Stomach (tissue), 9 donors: ENCODE results near the gene CFAP92. TPM values are rescaled to one million over a fixed set of nuclear protein-coding genes. Genes with fewer than 3 reads are reported as not detected.

ENCODE experiments used
- DNase-seq, 2 donors: peaks; one replicate each; pipeline versions ENCODE4 v3.0.0 to v3.0.0-alpha.2; 2013 to 2019
- H3K27ac ChIP-seq, 5 donors: fragments of 200-600 bp in 4 of 5; sonication (generic) in 4 of 5; one replicate each; pipeline ENCODE4 v1.5.1; 2013 to 2019; ENCODE audit warnings: mild to moderate bottlenecking in 1 of 5, moderate library complexity in 1 of 5
- H3K27me3 ChIP-seq, 3 donors: fragments of 200-600 bp; sonication (generic); one replicate each; pipeline ENCODE4 v1.5.1; 2017 to 2019; ENCODE audit warnings: mixed run types in 1 of 3
- H3K36me3 ChIP-seq, 4 donors: fragments of 200-600 bp; sonication (generic); 1 replicate in 3 of 4; 2 replicates in 1 of 4; pipeline ENCODE4 v1.5.1; 2016 to 2019
- H3K4me1 ChIP-seq, 4 donors: fragments of 200-600 bp; sonication (generic); one replicate each; pipeline ENCODE4 v1.5.1; 2016 to 2019
- H3K4me3 ChIP-seq, 4 donors: fragments of 200-600 bp; sonication (generic) in 3 of 4; one replicate each; pipeline ENCODE4 v1.5.1; 2016 to 2019; ENCODE audit warnings: mild to moderate bottlenecking in 1 of 4
- H3K9me3 ChIP-seq, 4 donors: fragments of 200-600 bp; sonication (generic); one replicate each; pipeline ENCODE4 v1.5.1; 2016 to 2019
- CTCF ChIP-seq, 7 experiments: fragments of 450-650 bp in 4 of 7; fragments of 200-600 bp in 3 of 7; sonication (generic) in 3 of 7; IDR thresholded peaks; one replicate each; pipeline ENCODE4 v1.5.1; 2016 to 2019; ENCODE audit warnings: antibody characterized with exemption in 7 of 7, control low read depth in 2 of 7, mild to moderate bottlenecking in 1 of 7
- EP300 ChIP-seq: sonication (generic); formaldehyde crosslinking; IDR thresholded peaks from one replicate; pipeline ENCODE4 v1.6.1; 2017; ENCODE audit warnings: antibody characterized with exemption
- POLR2A ChIP-seq, 4 donors: fragments of 450-650 bp; IDR thresholded peaks; one replicate each; pipeline ENCODE4 v1.6.1; 2016; ENCODE audit warnings: antibody characterized with exemption in 4 of 4, control low read depth in 2 of 4, mild to moderate bottlenecking in 1 of 4, moderate library complexity in 1 of 4
- POLR2AphosphoS5 ChIP-seq, 3 donors: sonication (generic); formaldehyde crosslinking; IDR thresholded peaks; one replicate each; pipeline ENCODE4 v1.6.1; 2016; ENCODE audit warnings: antibody characterized with exemption in 3 of 3
- WGBS, 5 donors: extraction: QIAGEN DNeasy Blood & Tissue Kit in 3 of 5; methylation state at CpG; one replicate each; pipeline versions ENCODE4 v1.1.5 to v1.1.7; 2013 to 2018; 5-methylcytosine and 5-hydroxymethylcytosine counted together
- intact Hi-C: fragments of 100-400 bp; cut with DNase I; formaldehyde crosslinking; loops from one replicate; pipeline ENCODE4 v1.15.1; 2023; ENCODE audit warnings: low total_unique reads
- polyA plus RNA-seq, 3 donors: library from polyadenylated mRNA; stranded (reverse); fragments of 200-250 nt; gene quantifications; one replicate each; pipeline ENCODE4 v1.2.3, GENCODE V29; 2013
- total RNA-seq, 5 donors: library from RNA; depleted of rRNA; stranded (reverse); fragments of >200 nt; gene quantifications; one replicate each; pipeline versions ENCODE4 v1.1.0 to v1.2.3, GENCODE V29; 2014 to 2016
- donor health status: healthy with polysubstance abuse.
- donor health status: Bipolar disorder and iron deficiency.
- donor health status: healthy.

CFAP92 gene
- total and polyA plus RNA-seq, 8 donors, result 0.50 to 13.4 (median 2.3) TPM

- 84 to 92% (median 89%) methylated on average over 3 of the region's 3 CpGs for WGBS, 5 donors
- no peak overlapping the region for H3K27ac ChIP-seq
- no peak for DNase-seq
- TF ChIP-seq CTCF (IDR thresholded peaks at IDR 0.05), result no peak
- TF ChIP-seq POLR2A (IDR thresholded peaks at IDR 0.05), result no peak
- TF ChIP-seq POLR2AphosphoS5 (IDR thresholded peaks at IDR 0.05), result no peak
- no peak for TF ChIP-seq EP300
- intact Hi-C loops, result no loop called here
- no peaks in the 10 kb centered on the region for H3K36me3 ChIP-seq
- H3K4me1 ChIP-seq, result no peaks in the 10 kb centered on the region
- H3K27me3 ChIP-seq, result no peaks in the 10 kb centered on the region
- H3K9me3 ChIP-seq, result no peaks in the 10 kb centered on the region
- no peak overlapping the region for H3K4me3 ChIP-seq
Observed at GRCh38 chr3:128984596-128984995, 9.3 kb downstream of the CFAP92 start.

GRCh38 chr3:128983293-128984069, 10.4 kb downstream of the CFAP92 start:
- no peak overlapping the region for H3K4me3 ChIP-seq
- H3K27me3 ChIP-seq, result no peaks in the 10 kb centered on the region
- H3K27ac ChIP-seq, result no peak overlapping the region
- intact Hi-C loops, result no loop called here
- H3K4me1 ChIP-seq, result no peaks in the 10 kb centered on the region
- no peaks in the 10 kb centered on the region for H3K9me3 ChIP-seq
- H3K36me3 ChIP-seq, result no peaks in the 10 kb centered on the region
- TF ChIP-seq POLR2A (IDR thresholded peaks at IDR 0.05) (no peak), EP300 (no peak), POLR2AphosphoS5 (IDR thresholded peaks at IDR 0.05) (no peak), CTCF (IDR thresholded peaks at IDR 0.05) (no peak)
- DNase-seq, result no peak
- WGBS, 5 donors, result 89 to 90% (median 89%) methylated on average over 9 of the region's 9 CpGs

- DNase-seq, result no peak
- Histone ChIP-seq H3K36me3 (no peaks in the 10 kb centered on the region), H3K9me3 (no peaks in the 10 kb centered on the region), H3K27ac (no peak overlapping the region), H3K4me3 (no peak overlapping the region), H3K27me3 (no peaks in the 10 kb centered on the region), H3K4me1 (peaks cover 3 to 30% (median 12%) of the 10 kb centered on the region in 4 donors)
- intact Hi-C loops, result no loop called here
- 95 to 100% (median 98%) methylated on average over 1 of the region's 1 CpG for WGBS, 5 donors
- no peak for TF ChIP-seq EP300
- TF ChIP-seq POLR2AphosphoS5 (IDR thresholded peaks at IDR 0.05), result no peak
- no peak for TF ChIP-seq CTCF (IDR thresholded peaks at IDR 0.05)
- no peak for TF ChIP-seq POLR2A (IDR thresholded peaks at IDR 0.05)
Observed at GRCh38 chr3:128975276-128975675, 18.6 kb downstream of the CFAP92 start.

- no peak overlapping the region for H3K4me3 ChIP-seq
- H3K27me3 ChIP-seq, result no peaks in the 10 kb centered on the region
- TF ChIP-seq CTCF (IDR thresholded peaks at IDR 0.05), result no peak
- intact Hi-C loops, result no loop called here
- H3K9me3 ChIP-seq, result no peaks in the 10 kb centered on the region
- H3K36me3 ChIP-seq, result no peaks in the 10 kb centered on the region
- 63 to 80% (median 72%) methylated on average over 5 of the region's 5 CpGs for WGBS, 5 donors
- H3K27ac ChIP-seq, result peak overlapping the region in 1 of 5 donors; percentile 85
- peaks cover 3 to 36% (median 14%) of the 10 kb centered on the region in 4 donors for H3K4me1 ChIP-seq
- no peak for DNase-seq
Observed at GRCh38 chr3:128973988-128974564, 19.8 kb downstream of the CFAP92 start.
